ENCODE measurements around the gene NPPC.

- TF ChIP-seq CTCF (IDR thresholded peaks at IDR 0.05; ENCODE audit: insufficient read depth, low read length, poor library complexity, severe bottlenecking) (peak; percentile 77), EZH2phosphoT487 (conservative IDR thresholded peaks at IDR 0.05; ENCODE audit: low read length) (no peak)
These were observed 3.9 kb upstream of the NPPC start for GRCh38 chr2:231929961-231930592.
